GM18909 (cell line): ENCODE results near the gene TLL2.

Experiments
- ATAC-seq: cut with Tn5 transposase; IDR thresholded peaks from one replicate; pipeline ENCODE4 v1.9.1; 2021; ENCODE audit warnings: mild to moderate bottlenecking; ENCODE audit not compliant: unreplicated experiment, poor library complexity

TLL2 gene

GRCh38 chr10:96436035-96436434, 77.7 kb downstream of the TLL2 start:
- no peak for ATAC-seq

DNA sequence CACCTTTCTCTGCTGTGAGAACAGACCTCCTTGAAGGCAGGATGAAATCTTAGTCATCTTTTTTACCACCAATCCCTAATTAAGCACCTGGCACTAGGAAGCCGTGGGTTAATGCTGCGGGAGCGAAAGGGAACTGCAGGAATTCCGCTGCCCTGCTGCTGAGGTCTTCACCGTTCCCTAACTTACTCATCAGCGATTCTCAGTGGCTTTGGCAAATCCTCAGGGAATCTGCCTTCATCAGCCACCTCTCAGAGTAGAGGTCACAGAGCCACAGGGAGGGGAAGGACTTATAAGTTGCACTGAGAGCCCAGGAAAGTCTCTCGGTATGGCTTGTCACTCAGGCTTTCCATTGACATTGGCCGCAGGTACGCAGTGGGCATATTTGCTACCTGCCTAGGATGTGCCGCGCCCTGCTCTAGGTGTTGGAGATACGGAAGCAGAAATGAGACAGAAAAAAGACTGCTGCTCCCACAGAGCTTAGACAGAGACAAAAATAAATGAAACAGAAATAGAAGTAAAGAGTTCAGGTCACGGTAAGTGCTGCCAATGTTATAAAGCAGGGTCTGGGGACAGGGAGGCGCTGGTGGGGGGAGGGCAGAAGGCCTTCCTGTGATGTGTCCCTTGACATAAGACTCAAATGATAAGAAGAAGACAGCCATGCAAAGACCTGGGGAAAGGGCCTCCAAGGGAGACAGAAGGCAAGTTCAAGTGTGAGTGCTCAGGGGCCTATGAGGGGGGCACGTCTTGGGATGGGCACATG, 82.3 kb downstream of the TLL2 start:
- ATAC-seq, result no peak

GRCh38 chr10:96427291-96427690, 86.4 kb downstream of the TLL2 start:
- no peak for ATAC-seq

- ATAC-seq, result no peak
Observed at GRCh38 chr10:96422525-96422924, 91.2 kb downstream of the TLL2 start.

- ATAC-seq, result no peak
Observed at GRCh38 chr10:96421995-96422394, 91.7 kb downstream of the TLL2 start.

- ATAC-seq, result no peak
Observed at GRCh38 chr10:96420228-96421009, 93.3 kb downstream of the TLL2 start.

DNA sequence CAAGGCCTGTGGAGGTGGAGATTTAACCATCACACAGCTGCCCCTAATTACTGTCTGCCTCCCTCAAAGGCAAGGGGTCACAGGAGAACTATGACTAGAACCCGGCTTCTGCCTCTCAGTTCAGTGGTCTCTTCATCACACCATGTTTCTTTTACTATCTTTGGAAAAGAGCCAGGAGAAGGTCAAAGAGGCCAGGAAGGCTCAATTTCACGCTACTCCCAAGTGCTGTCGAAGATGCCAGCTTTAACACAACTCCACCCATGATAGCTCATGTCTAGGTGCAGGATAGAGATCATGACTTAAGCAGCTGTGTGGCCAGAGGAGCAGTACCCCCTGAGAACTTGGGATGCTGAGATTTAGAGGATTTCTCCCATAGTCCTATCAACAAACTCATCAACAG, 94.4 kb downstream of the TLL2 start:
- no peak for ATAC-seq

- ATAC-seq, result no peak
Observed at GRCh38 chr10:96418582-96418981, 95.1 kb downstream of the TLL2 start.

GRCh38 chr10:96417441-96417840, 96.3 kb downstream of the TLL2 start:
- ATAC-seq, result no peak

- no peak for ATAC-seq
Observed at GRCh38 chr10:96416643-96417042, 97.1 kb downstream of the TLL2 start.

DNA sequence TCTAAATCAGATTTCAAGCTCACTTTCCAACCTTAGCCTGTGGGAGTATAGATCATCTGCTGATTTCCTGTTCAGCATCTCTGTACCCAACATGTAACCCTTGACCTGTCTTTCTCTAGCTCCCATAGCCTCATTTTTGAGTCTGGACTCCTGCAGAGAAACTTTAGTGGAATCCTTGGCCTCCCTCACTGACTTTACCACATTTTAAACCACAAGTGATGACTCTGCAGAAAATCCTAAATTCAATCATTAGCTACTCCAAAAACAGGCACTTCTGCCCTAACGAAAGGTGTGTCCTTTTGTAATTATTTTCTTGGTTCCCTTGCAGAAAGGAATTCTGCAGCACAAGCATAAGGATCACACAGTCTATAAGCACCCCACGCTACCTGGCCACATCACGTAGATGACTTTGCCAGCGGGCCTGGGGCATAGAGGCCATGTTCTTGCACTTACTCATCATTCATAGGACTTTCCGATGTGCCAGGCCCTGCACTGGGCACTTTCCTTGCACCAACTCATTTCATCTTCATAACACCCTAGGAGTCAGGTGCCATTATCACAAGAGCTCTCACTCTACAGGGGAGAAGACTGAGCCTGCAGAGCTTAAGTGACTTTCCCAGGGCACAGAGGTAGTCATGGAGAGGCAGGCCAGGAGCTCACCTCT, 97.7 kb downstream of the TLL2 start:
- ATAC-seq, result no peak

- ATAC-seq, result no peak
Observed at GRCh38 chr10:96415150-96415890, 98.4 kb downstream of the TLL2 start.

DNA sequence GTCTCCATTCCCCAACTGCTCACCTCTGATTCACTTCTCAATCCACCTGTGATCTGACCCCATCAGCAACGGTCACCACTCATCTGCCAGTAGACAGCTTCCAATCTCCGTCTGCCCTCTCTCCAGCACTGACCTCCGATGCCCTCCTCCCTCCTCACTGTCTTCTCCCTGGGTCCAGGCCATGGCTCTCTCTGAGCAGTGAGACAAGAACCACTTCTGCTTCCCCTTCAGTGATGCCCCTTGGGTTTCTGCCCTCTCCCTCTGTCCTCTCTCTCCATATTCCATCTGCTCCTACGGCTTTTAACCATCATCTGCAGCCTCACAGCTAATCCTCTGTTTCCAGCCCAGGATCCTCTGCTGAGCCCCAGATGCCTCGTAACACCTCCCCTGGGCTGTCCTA, 99.4 kb downstream of the TLL2 start:
- ATAC-seq, result no peak

GRCh38 chr10:96413151-96413787, 100.5 kb downstream of the TLL2 start:
- ATAC-seq, result no peak

- ATAC-seq, result no peak
Observed at GRCh38 chr10:96411716-96412320, 101.9 kb downstream of the TLL2 start.

GRCh38 chr10:96410296-96410695, 103.4 kb downstream of the TLL2 start:
- ATAC-seq, result no peak

DNA sequence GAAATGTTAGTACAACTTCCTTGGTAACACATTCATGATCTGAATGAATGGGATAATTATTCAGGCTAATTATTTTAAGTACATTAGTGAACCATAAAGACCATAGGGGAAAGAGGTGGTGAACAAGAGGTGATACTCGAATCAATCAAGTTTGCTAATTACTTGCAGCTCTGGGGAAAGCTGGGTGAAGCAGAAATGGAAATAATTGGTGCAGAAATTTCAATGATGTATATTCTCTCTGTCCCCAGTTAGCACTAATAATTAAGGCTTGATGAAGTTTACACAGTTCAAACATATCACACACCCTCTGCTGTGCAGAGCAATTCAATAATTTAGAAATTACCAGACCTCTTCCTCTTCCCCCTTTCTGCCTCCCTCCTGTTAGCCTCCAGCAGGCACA, 105.5 kb downstream of the TLL2 start:
- no peak for ATAC-seq

- ATAC-seq, result no peak
Observed at GRCh38 chr10:96407560-96408069, 106.1 kb downstream of the TLL2 start.

DNA sequence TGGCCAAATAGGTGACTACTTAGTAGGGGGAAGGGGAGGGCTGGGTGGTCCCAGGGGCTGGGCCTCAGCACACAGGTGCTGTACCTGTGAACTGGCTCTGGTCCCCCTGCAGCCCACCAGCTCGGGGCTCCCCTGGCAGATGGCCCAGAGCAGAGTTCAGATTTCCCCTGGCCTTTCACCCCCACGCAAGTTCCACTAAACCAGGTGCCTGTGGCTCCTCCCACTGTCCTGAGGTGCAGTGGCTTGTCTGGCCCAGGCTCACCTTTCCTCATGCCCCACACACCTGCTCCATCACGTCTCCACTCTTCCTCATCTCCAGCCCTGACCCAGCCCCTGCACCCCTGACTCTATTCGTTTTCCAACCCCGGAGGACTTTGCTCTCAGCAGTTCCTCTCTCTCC, 107.6 kb downstream of the TLL2 start:
- ATAC-seq, result no peak
